CD8-positive, alpha-beta memory T cell (primary cell): Measurements from ENCODE around the gene RYR2. TPM values are rescaled to one million over a fixed set of nuclear protein-coding genes. Genes with fewer than 3 reads are reported as not detected.
"Not testable (repeated sequence)": the region's sequence is repeated elsewhere in the genome, so short reads cannot be mapped to it uniquely, and the experiment has no call there.

Source experiments
- CTCF ChIA-PET: fragments of 350-600 bp; sonication (Branson Sonifier 250); formaldehyde crosslinking; loops from one replicate; lab custom pipeline; 2021; ENCODE audit warnings: antibody characterized with exemption; lab: Charles Lee
- POLR2A ChIA-PET: fragments of 350-600 bp; sonication (Branson Sonifier 250); formaldehyde crosslinking; loops from one replicate; lab custom pipeline; 2021; ENCODE audit warnings: antibody characterized with exemption; lab: Charles Lee
- DNase-seq, 5 donors: peaks; one replicate each; pipeline versions ENCODE4 v3.0.0 to v3.0.0-alpha.2; 2020 to 2022; ENCODE audit warnings: mixed read lengths in 1 of 5
- H3K27ac ChIP-seq: one replicate; pipeline ENCODE4 v1.7.0; 2013; ENCODE audit warnings: low read depth, mild to moderate bottlenecking, low read length, moderate library complexity
- H3K27me3 ChIP-seq: 2 replicates; pipeline ENCODE4 v1.7.0; 2013; ENCODE audit warnings: low read length, mild to moderate bottlenecking; ENCODE audit not compliant: insufficient read depth, poor library complexity, severe bottlenecking
- H3K36me3 ChIP-seq: 2 replicates; pipeline ENCODE4 v1.7.0; 2013; ENCODE audit warnings: mild to moderate bottlenecking, low read length, moderate library complexity; ENCODE audit not compliant: insufficient read depth
- H3K4me1 ChIP-seq: 2 replicates; pipeline ENCODE4 v1.7.0; 2013; ENCODE audit warnings: mild to moderate bottlenecking, low read length, moderate library complexity; ENCODE audit not compliant: insufficient read depth
- H3K4me3 ChIP-seq: 2 replicates; pipeline ENCODE4 v1.7.0; 2013; ENCODE audit warnings: mild to moderate bottlenecking, low read length
- H3K9me3 ChIP-seq: 2 replicates; pipeline ENCODE4 v1.7.0; 2013; ENCODE audit warnings: mild to moderate bottlenecking, low read length
- H3K27ac Mint-ChIP-seq, 8 donors: one replicate each; pipeline ENCODE4 v1.8.0; 2020 to 2021; ENCODE audit warnings: mixed read lengths in 8 of 8, mild to moderate bottlenecking in 6 of 8, inconsistent platforms in 3 of 8, moderate library complexity in 3 of 8
- H3K27me3 Mint-ChIP-seq, 2 donors: one replicate each; pipeline ENCODE4 v1.8.0; 2020 to 2021; ENCODE audit warnings: mixed read lengths in 2 of 2, mild to moderate bottlenecking in 1 of 2, moderate library complexity in 1 of 2
- H3K36me3 Mint-ChIP-seq, 3 donors: one replicate each; pipeline ENCODE4 v1.8.0; 2020 to 2021; ENCODE audit warnings: mixed read lengths in 3 of 3, inconsistent platforms in 1 of 3, mild to moderate bottlenecking in 1 of 3
- H3K4me1 Mint-ChIP-seq, 3 donors: one replicate each; pipeline ENCODE4 v1.8.0; 2020 to 2021; ENCODE audit warnings: mixed read lengths in 3 of 3, inconsistent platforms in 1 of 3, mild to moderate bottlenecking in 1 of 3
- H3K4me3 Mint-ChIP-seq, 7 donors: one replicate each; pipeline ENCODE4 v1.8.0; 2020 to 2021; ENCODE audit warnings: mixed read lengths in 7 of 7, mild to moderate bottlenecking in 6 of 7, moderate library complexity in 4 of 7, inconsistent platforms in 2 of 7
- H3K9me3 Mint-ChIP-seq, 5 donors: one replicate each; pipeline ENCODE4 v1.8.0; 2020 to 2022; ENCODE audit warnings: mixed read lengths in 5 of 5, mild to moderate bottlenecking in 3 of 5, moderate library complexity in 2 of 5, inconsistent platforms in 1 of 5
- polyA plus RNA-seq: library from polyadenylated mRNA; unstranded; fragments of 300-500 nt; fragmentation: Illumina TruSeq; gene quantifications from one replicate; pipeline ENCODE4 v1.2.3, GENCODE V29; 2021
- total RNA-seq, 2 experiments: library from RNA; stranded (reverse); gene quantifications; one replicate each; pipeline ENCODE4 v1.2.3, GENCODE V29; 2021

RYR2 gene
- total and polyA plus RNA-seq, 3 experiments from 2014 or later = 0.06 to 0.13 (median 0.11) TPM

DNA sequence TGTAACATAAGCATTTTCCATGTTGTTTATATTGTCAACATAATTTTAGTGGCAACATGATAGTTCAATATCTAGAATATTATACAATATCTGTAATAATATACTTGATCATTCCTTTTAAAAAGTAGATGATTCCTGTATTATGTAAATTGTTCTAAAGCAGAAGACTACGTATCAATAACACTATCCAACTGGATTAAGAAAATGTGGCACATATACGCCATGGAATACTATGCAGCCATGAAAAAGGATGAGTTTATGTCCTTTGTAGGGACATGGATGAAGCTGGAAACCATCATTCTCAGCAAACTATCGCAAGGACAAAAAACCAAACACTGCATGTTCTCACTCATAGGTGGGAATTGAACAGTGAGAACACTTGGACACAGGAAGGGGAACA, 329.5 kb downstream of the RYR2 start:
- H3K9me3 Mint-ChIP-seq, H3K27ac Mint-ChIP-seq, H3K4me3 Mint-ChIP-seq, H3K4me1 Mint-ChIP-seq, H3K36me3 ChIP-seq, H3K4me1 ChIP-seq, H3K27ac ChIP-seq, H3K27me3 ChIP-seq, H3K9me3 ChIP-seq, H3K27me3 Mint-ChIP-seq, H3K36me3 Mint-ChIP-seq, H3K4me3 ChIP-seq, CTCF ChIA-PET, POLR2A ChIA-PET, DNase-seq: not testable (repeated sequence)

DNA sequence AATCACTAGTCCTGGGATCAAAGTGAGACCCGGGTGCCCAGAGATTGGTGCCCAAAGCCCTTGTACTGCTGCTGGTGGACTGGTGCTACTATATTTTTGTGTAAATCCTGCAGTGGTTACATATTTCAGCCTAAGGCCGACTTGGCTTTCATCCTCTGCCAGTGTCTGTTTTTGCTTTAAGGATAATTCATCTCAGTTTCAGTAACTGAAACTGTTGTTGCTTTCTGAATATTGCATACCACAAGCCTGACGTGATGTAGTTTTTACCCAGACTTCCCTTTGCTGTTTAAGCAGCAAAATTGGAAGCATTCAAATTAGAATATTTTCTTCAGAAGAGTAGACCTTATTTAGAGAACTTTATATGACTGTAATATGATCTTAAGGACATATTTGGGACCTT, 341.8 kb downstream of the RYR2 start:
- POLR2A ChIA-PET = no interaction called here
- Mint-ChIP-seq H3K27ac (no peak overlapping the region), H3K4me3 (peak overlapping the region in 1 of 7 donors; percentile 59), H3K27me3 (peaks cover 1 to 7% of the 10 kb centered on the region in 2 donors), H3K4me1 (no peaks in the 10 kb centered on the region), H3K9me3 (no peaks in the 10 kb centered on the region), H3K36me3 (no peaks in the 10 kb centered on the region)
- Histone ChIP-seq H3K9me3 (no peaks in the 10 kb centered on the region), H3K27ac (no peak overlapping the region), H3K36me3 (no peaks in the 10 kb centered on the region), H3K27me3 (no peaks in the 10 kb centered on the region), H3K4me1 (no peaks in the 10 kb centered on the region), H3K4me3 (no peak overlapping the region)
- DNase-seq = no peak
- CTCF ChIA-PET = no interaction called here

DNA sequence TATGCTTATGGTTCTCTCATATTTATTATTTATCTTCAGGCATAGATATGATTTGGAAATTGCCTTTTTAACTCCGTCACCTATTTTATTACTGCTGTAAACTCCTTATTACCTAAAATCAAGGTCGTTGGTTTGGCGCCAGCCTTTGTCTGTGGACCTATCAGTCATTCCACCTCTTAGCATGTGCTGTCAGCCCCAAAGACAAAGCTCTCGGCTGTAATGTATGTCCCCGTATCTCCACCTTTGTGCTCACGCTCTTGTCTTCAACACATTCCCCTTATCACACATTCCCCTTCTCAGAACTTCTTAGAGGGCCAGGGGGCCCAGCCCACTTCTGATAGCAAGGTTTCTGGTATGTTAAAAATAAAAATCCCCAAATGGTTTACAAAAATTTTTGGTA, 342.2 kb downstream of the RYR2 start:
- no peaks in the 10 kb centered on the region for H3K27me3 ChIP-seq
- H3K4me1 ChIP-seq = no peaks in the 10 kb centered on the region
- H3K36me3 Mint-ChIP-seq = no peaks in the 10 kb centered on the region
- POLR2A ChIA-PET = no interaction called here
- no peaks in the 10 kb centered on the region for H3K4me1 Mint-ChIP-seq
- no peak overlapping the region for H3K27ac Mint-ChIP-seq
- no peaks in the 10 kb centered on the region for H3K36me3 ChIP-seq
- H3K9me3 ChIP-seq = no peaks in the 10 kb centered on the region
- peaks cover 1 to 7% of the 10 kb centered on the region in 2 donors for H3K27me3 Mint-ChIP-seq
- no peaks in the 10 kb centered on the region for H3K9me3 Mint-ChIP-seq
- DNase-seq = no peak
- CTCF ChIA-PET = no interaction called here
- no peak overlapping the region for H3K4me3 Mint-ChIP-seq
- H3K4me3 ChIP-seq = no peak overlapping the region
- H3K27ac ChIP-seq = no peak overlapping the region

DNA sequence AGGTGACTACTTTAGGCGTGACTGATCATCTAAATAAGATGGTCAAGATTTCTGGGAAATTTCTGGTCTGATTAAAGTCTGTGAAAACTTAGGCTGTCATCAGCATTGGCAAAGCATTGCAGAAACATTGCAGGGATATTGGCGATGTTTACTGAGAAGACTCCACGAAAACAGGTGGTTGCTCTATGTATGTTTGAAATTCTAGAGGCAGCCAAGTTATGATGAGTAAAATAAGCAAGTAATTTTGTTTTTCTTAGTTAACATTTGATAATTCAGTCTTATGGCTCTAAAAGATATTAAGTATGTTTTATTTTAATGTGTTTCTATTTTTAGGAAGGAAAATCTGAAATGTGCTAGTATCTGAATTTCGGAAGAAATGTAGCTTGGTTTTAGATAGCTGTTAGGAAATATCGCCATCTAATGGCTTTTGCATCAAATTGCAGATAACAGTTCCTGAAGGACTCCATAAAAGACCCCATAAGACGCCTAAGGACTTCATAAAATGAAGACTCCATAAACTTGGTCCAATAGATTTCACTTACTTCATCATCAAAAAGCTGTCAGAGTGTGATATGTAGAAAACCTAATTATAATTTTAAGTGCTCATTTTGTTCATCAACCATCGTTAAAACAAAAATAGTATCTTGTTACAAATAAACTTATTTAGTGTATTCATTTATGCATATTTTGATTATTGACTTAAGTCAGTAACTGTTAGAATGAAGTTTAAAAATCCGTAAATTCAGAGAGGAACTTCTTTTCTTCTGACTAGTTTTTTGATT, 344.6 kb downstream of the RYR2 start:
- Histone ChIP-seq H3K4me1 (no peaks in the 10 kb centered on the region), H3K4me3 (no peak overlapping the region), H3K9me3 (no peaks in the 10 kb centered on the region), H3K36me3 (no peaks in the 10 kb centered on the region), H3K27me3 (no peaks in the 10 kb centered on the region), H3K27ac (no peak overlapping the region)
- ChIA-PET CTCF (interaction anchor here (1.1 to 1.9 kb wide), 2 partner anchors 627 to 1283 kb away, joined by 3 to 5 read pairs; no protein-coding TSS in a partner anchor), POLR2A (no interaction called here)
- no peak overlapping the region for H3K27ac Mint-ChIP-seq
- no peaks in the 10 kb centered on the region for H3K9me3 Mint-ChIP-seq
- H3K4me3 Mint-ChIP-seq = no peak overlapping the region
- H3K27me3 Mint-ChIP-seq = peaks cover 3 to 15% of the 10 kb centered on the region in 2 donors
- no peak for DNase-seq
- no peaks in the 10 kb centered on the region for H3K4me1 Mint-ChIP-seq
- H3K36me3 Mint-ChIP-seq = no peaks in the 10 kb centered on the region

DNA sequence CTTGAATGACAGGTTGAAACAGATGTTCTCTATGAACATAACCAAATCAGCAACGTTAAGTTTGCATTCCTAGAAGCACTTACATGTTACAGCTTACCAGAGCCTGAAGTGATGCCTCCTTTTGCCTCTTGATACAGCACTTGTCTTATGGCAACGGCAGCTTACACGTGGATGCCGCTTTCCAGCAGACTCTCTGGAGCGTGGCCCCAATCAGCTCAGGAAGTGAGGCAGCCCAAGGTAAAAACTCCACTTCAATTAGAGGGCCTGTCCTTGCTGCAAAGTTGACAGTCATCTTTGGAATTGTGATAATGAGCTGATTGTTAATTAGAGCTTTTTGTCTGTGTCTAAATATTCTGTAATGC, 345.1 kb downstream of the RYR2 start:
- no peak overlapping the region for H3K27ac Mint-ChIP-seq
- H3K4me1 Mint-ChIP-seq = no peaks in the 10 kb centered on the region

DNA sequence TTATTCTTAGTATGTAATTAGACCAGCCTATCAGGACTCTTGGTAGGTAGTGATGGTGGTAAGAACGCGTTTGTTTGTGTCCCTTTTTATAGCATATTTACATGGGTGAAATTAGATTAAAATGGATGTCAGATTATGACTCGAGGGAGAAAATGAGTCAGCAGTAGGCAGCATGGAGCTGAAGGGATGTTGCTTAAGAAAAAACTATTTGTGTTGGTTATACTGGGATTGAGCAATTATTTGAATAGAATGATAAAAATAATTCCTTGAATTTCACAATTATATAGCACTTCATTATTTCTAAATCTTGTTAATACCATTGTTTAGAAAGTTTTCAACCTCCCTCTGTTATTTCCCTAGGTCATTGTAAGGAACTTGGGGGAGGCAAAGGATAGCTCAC, 348.8 kb downstream of the RYR2 start:
- H3K4me1 ChIP-seq = no peaks in the 10 kb centered on the region
- H3K9me3 ChIP-seq = no peaks in the 10 kb centered on the region
- CTCF ChIA-PET = no interaction called here
- Mint-ChIP-seq H3K27me3 (peaks cover 3 to 20% of the 10 kb centered on the region in 2 donors), H3K36me3 (peaks cover 0 to 5% (median 0%) of the 10 kb centered on the region in 3 donors), H3K9me3 (no peaks in the 10 kb centered on the region), H3K4me1 (no peaks in the 10 kb centered on the region), H3K27ac (no peak overlapping the region), H3K4me3 (no peak overlapping the region)
- no peaks in the 10 kb centered on the region for H3K36me3 ChIP-seq
- no peak overlapping the region for H3K27ac ChIP-seq
- POLR2A ChIA-PET = no interaction called here
- DNase-seq = no peak
- no peak overlapping the region for H3K4me3 ChIP-seq
- H3K27me3 ChIP-seq = no peaks in the 10 kb centered on the region

More for the DNA sequence above, 345.1 kb downstream of the RYR2 start:
- peaks cover 3 to 15% of the 10 kb centered on the region in 2 donors for H3K27me3 Mint-ChIP-seq
- no peaks in the 10 kb centered on the region for H3K36me3 Mint-ChIP-seq
- no peak for DNase-seq
- H3K4me3 Mint-ChIP-seq = no peak overlapping the region
- no peaks in the 10 kb centered on the region for H3K9me3 Mint-ChIP-seq
- no peak overlapping the region for H3K4me3 ChIP-seq
- no peaks in the 10 kb centered on the region for H3K36me3 ChIP-seq
- no peaks in the 10 kb centered on the region for H3K9me3 ChIP-seq
- ChIA-PET POLR2A (no interaction called here), CTCF (interaction anchor here (1.1 to 1.9 kb wide), 2 partner anchors 628 to 1283 kb away, joined by 3 to 5 read pairs; no protein-coding TSS in a partner anchor)
- H3K4me1 ChIP-seq = no peaks in the 10 kb centered on the region
- H3K27ac ChIP-seq = no peak overlapping the region
- no peaks in the 10 kb centered on the region for H3K27me3 ChIP-seq

DNA sequence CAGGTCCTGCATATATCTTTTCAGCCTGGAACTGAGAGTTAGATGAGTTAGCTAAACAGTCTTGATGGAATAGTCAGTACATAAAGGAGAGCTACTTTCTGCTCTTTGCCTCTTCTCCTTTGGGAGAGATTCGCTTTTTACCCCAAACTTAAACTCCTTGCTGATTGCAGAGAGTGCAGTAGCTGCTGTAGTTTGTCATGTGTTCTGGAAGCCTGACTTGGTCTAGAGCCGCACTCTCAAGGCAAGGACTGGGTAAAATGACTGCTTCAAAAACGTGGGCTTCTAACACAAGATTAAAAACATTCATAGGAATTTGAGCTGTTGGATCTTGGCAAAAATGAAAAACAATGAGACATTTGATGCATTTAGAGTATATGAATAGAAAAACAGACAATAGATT, 351.6 kb downstream of the RYR2 start:
- Histone ChIP-seq H3K9me3 (no peaks in the 10 kb centered on the region), H3K36me3 (no peaks in the 10 kb centered on the region), H3K4me3 (no peak overlapping the region), H3K27ac (no peak overlapping the region), H3K27me3 (no peaks in the 10 kb centered on the region), H3K4me1 (no peaks in the 10 kb centered on the region)
- Mint-ChIP-seq H3K4me1 (no peaks in the 10 kb centered on the region), H3K9me3 (peaks cover 0 to 9% (median 3%) of the 10 kb centered on the region in 5 donors), H3K4me3 (no peak overlapping the region), H3K27ac (no peak overlapping the region), H3K27me3 (peaks cover 2 to 27% of the 10 kb centered on the region in 2 donors), H3K36me3 (peaks cover 0 to 5% (median 0%) of the 10 kb centered on the region in 3 donors)
- ChIA-PET CTCF (no interaction called here), POLR2A (no interaction called here)
- no peak for DNase-seq

DNA sequence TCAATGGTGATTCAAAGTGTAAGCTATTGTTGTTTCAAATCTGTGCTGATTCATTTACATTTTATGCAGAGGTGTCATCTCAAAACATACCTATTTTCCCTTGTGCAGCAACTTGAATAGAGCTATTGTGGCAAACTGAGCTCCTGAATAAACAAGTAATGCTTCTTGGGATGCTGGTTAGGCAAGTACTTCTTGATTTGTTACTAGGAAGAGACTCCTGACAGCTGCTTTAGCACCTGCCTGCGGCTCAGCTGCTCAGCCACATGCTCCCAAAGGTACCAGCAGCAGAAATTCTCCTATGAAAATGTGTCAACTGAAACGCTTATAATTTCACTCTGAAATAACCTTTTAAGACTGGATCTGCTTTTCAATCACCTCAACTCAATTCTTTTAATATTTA, 352.3 kb downstream of the RYR2 start:
- H3K9me3 ChIP-seq = no peaks in the 10 kb centered on the region
- H3K4me1 Mint-ChIP-seq = no peaks in the 10 kb centered on the region
- no peak for DNase-seq
- H3K27me3 Mint-ChIP-seq = peaks cover 2 to 26% of the 10 kb centered on the region in 2 donors
- POLR2A ChIA-PET = no interaction called here
- no peak overlapping the region for H3K27ac Mint-ChIP-seq
- H3K27me3 ChIP-seq = no peaks in the 10 kb centered on the region
- CTCF ChIA-PET = no interaction called here
- no peak overlapping the region for H3K4me3 ChIP-seq
- no peak overlapping the region for H3K27ac ChIP-seq
- H3K4me3 Mint-ChIP-seq = no peak overlapping the region
- peaks cover 2 to 13% (median 6%) of the 10 kb centered on the region in 5 donors for H3K9me3 Mint-ChIP-seq
- no peaks in the 10 kb centered on the region for H3K4me1 ChIP-seq
- H3K36me3 Mint-ChIP-seq = peaks cover 0 to 5% (median 0%) of the 10 kb centered on the region in 3 donors
- no peaks in the 10 kb centered on the region for H3K36me3 ChIP-seq
